Fibroblast of the aortic adventitia (primary cell): ENCODE measurements around the gene CATSPERD. TPM values are rescaled to one million over a fixed set of nuclear protein-coding genes. Genes with fewer than 3 reads are reported as not detected.

Experiments used
- DNase-seq: peaks from one replicate; pipeline ENCODE4 v3.0.0-alpha.2; 2010; ENCODE audit warnings: low read depth
- H3K4me3 ChIP-seq: 2 replicates; pipeline ENCODE4 v1.5.1; 2011; ENCODE audit warnings: low read depth, mild to moderate bottlenecking, control low read depth, low read length, moderate library complexity
- CTCF ChIP-seq: IDR thresholded peaks from 2 replicates; pipeline ENCODE4 v1.5.1; 2011; ENCODE audit warnings: mild to moderate bottlenecking, low read length, control low read depth, inconsistent platforms; ENCODE audit not compliant: insufficient read depth
- total RNA-seq: library from RNA; depleted of rRNA; stranded (reverse); fragments of >200 nt; gene quantifications from 2 replicates; pipeline ENCODE4 v1.2.3, GENCODE V29; 2012; ENCODE audit warnings: low replicate concordance

CATSPERD gene
- total RNA-seq, 1 donor = not detected

- TF ChIP-seq CTCF = no peak
- H3K4me3 ChIP-seq = no peak overlapping the region
- no peak for DNase-seq
Measured at GRCh38 chr19:5799247-5800241, 79.1 kb downstream of the CATSPERD start.

DNA sequence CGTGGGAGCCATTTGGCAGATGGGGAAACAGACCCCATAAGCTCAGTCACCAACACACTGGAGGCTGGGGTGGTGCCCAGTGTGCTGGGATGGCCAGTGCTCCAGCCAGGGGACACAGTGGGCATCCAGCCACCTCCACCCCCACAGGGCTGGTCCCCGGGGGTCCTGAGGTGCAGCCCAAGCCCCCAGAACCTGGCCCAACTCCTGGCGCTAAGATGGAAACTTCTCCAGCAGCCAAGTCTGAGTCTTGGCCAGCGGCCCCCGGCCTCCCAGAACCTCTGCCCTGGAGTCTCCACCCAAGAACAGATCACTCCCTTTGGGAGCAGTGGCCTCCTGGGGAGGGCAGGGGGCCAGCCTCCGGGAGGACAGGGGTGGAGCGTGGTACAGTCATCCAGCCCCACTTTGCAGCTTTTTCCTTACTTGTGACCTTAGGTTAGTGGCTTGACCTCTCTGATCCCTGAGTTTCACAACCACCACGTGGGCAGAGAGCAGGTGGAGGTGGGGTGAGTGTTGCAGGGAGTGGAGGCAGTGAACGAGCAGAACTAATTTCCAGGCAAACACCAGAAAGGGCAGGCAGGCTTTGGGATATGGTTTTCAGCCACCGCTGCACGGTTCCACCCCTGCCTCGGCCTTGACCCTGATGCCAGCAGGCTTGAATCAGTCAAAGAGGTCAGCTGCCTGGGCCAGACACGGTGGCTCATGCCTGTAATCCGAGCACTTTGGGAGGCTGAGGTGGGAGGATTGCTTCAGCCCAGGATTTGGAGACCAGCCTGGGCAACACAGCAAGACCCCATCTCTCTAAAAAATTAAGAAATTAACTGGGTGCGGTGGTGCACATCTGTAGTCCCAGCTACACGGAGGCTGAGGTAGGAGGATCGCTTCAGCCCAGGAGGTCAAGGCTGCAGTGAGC is 80.2 kb downstream of the CATSPERD start:
- peak; percentile 7 for DNase-seq
- no peak overlapping the region for H3K4me3 ChIP-seq
- TF ChIP-seq CTCF = no peak

DNA sequence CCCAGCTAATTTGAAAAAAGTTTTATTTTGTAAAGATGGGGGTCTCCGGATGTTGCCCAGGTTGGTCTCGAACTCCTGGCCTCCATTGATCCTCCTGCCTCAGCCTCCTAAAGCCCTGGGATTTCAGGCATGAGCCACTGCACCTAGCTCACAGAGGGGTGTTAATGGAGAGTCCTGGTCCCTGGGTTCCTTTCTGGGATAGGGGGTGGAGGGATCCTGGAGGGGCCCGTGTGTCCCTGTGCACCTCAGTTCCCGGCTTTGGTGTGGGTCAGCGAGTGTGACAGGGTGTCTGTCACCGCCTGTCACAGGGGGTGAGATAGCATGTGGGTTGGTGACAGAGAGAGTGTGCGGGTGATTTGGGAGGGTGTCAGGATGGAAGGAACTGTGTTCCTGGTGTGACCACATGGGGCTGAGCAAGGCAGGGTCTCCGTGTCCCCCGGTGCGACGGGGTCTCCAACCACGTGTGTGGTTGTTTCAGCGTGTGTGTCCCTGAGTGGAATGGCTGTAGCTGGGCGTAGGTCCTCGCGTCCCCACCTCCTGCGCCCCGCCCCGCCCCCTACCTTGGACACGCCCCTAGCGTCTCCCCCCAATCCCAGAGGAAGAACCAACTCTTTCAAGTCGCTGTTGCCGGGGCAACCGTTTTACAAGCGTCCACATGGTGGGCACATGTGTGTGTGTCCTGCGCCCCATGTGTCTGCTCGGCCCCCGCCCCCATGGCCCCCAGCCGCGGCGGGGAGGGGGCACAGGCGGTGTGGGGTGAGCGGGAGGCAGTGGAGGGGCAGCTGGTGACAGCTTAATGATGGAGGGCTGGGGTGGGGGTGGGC is 81.6 kb downstream of the CATSPERD start:
- TF ChIP-seq CTCF = no peak
- DNase-seq = no peak

GRCh38 chr19:5803441-5803751 is 83.0 kb downstream of the CATSPERD start:
- peak overlapping the region; percentile 48 for H3K4me3 ChIP-seq
- no peak for TF ChIP-seq CTCF
- no peak for DNase-seq

More for the DNA sequence above, 81.6 kb downstream of the CATSPERD start:
- no peak overlapping the region for H3K4me3 ChIP-seq

GRCh38 chr19:5803752-5804515 is 83.5 kb downstream of the CATSPERD start:
- peak; percentile 81 for TF ChIP-seq CTCF
- H3K4me3 ChIP-seq = peak overlapping the region; percentile 48
- peak; percentile 72 for DNase-seq
